HG03571 (cell line): ENCODE data around the gene SAMD1.

Experiments
- ATAC-seq: cut with Tn5 transposase; IDR thresholded peaks from one replicate; pipeline ENCODE4 v1.9.1; 2021; ENCODE audit not compliant: unreplicated experiment

The SAMD1 gene

GRCh38 chr19:14090509-14091080, at the start of gene SAMD1:
Gene SAMD1 (minus strand): TSS chr19:14090751.
- ATAC-seq: peak; percentile 48

DNA sequence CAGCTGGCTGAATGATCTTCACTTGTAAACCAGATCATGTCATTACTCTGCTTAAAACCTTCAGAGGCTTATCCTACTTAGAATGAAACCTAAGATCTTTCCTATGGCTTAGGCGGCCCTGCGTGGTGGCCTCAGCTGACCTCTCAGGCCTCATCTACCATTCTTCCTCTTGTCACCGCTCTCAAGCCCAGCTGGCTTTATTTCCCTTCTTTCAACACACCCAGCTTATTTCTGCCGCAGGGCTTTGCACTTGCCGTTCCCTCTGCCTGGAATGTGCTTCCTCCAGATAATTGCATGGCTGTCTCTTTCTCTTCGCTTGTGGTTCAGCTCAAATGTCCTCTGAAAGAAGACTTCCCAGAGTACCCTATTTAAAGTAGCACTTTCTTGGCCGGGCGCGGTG, 49.4 kb upstream of the SAMD1 start:
- ATAC-seq: no peak

GRCh38 chr19:14138576-14139265, 48.2 kb upstream of the SAMD1 start:
- ATAC-seq: no peak

GRCh38 chr19:14136509-14137281, 46.1 kb upstream of the SAMD1 start, which contains the start of gene ASF1B:
Gene ASF1B (minus strand): TSS chr19:14136589. CDS start chr19:14136456, 133 bp downstream.
- ATAC-seq: peak; percentile 74

DNA sequence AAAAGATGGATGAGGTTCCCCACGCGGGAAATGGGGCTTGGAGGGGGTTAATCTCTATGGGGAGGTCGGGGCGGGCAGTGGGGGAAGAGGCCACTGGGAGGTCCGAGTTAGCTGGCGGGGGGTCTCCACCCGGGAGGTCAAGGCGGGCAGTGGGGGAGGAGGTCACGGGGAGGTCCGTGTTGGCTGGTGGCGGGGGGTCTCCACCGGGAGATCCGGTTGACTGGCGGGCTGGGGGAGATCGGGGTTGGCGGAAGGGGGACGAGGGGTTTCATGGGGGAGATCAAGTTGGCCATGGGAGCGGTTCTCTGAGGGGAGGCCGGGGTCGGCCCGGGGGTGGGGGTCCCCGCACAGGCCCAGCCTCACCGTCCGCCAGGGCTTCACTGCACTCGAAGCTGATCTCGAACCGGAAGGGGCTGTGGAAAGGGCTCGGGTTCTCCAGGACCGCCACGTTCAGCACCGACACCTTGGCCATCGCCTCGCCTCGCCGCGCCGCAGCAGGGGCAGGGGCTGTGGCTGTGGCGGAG, 45.5 kb upstream of the SAMD1 start:
- ATAC-seq: peak; percentile 3

DNA sequence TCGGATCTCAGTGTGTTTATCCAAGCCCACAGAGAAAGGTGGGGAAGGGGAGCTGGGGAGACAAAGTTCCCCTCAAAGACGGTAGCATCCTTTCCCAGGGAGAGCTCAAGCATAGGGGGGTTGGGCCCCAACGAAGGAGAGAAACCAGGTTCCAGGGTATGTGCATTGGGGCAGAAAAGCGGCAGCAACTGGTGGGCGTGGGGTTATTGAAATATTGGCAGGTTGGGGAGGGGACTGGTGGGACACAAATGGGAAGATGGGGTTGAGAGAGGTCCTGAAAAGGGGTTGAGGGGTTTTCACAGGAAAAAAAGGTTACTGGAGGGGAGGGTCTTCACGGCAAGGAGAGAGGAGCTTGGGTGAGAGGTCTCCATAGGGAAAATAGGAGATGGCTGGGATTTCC, 44.8 kb upstream of the SAMD1 start:
- no peak for ATAC-seq

DNA sequence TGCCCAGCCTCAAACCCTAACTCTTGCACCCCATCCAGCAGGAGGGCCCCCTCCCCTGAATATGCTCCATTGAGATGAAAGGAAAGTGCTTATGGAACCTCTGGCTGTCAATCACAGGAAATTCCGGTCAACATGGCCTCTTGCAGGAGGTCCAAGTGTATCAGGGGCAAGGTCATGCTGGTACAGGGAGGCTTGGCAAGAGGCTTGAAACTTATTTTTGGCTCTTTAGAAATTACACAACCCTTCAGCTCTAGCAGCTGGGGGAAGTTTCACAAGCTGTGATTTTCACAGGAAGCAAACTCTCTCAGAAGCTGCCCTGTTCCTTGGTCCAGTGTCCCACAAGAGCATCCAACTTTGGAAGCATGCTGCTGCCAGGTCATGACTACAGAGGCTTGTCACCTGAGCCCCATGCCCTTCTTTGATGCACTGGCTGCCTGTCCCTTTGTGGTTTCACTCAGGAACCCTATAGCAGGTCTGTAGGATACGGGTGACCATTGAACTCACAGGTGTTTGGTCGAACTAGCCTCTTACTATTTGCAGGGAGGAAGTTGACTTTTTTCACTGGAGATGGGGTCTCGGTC, 37.5 kb upstream of the SAMD1 start:
- ATAC-seq: no peak

DNA sequence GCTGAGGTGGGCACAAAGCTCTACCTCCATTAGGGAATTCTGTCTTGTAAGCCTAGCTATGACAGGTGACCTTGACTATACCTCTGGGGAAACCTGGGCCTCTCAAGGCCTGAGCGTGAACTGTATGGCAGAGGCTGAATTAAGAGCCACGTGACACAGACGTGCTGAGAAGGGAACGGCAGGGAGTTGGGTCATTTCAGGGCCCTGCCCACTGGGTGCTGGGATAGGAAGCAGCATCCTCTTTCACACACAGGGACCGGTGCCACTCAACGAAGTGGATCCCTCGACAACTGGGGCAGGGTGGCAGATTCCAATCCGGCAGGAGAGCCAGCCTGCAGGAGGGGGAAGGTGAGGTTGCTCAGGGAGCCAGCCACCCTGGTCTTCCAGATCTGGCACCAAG, 36.6 kb upstream of the SAMD1 start:
- no peak for ATAC-seq

GRCh38 chr19:14122924-14123323, 32.4 kb upstream of the SAMD1 start:
- no peak for ATAC-seq

DNA sequence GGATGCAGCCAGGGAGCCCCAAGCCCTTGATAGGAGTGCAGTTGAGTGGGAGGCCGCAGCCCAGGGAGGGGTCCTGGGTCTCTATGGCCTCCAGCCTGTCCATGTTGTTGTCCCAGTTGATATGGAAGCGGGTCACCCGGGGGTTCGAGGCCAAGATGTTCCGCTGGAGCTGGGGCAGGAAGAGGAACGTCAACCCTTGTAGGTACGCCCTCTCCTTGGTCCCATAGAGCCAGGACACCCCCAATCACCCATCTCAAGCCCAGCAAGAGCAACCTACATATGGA, 29.9 kb upstream of the SAMD1 start:
- no peak for ATAC-seq

DNA sequence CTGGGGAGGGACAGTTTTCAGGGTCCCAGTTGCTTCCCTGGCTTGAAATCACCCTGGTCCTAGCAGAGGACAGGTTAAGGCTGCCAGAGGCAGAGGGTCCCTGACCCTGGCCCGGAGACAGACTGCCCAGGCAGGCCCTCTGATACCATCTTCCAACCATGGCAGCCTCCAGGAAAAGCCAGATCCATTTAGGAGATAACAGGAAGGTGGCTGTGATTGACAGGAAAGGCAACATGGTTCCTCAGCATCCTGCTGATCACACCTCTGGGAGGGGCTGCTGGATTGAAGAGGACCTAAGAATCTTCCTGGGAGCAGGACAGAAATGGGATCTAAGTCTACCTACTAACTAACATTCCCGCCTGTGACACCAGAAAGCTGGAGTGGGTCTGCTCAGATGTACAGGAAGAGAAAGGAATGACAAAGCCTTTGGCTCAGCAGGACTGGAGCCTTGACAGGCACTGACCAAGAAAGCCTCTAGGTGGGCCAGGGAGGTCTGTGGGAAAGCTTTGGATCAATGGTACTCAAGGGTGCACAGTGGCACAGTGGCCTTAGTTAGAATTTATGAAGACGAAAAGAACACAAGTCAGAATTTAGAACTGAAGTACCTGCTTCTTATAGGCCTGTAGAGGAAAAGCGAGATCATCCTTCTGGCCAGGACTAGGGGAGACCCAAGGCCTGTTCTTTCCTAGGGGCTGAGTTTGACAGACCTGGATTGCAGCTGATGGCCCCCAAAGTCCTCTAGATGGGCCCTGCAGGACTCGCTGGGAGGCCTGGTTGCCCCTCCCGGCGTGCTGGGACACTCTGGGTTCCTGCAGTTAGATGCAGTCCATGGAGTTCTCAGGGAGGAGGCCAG, 29.3 kb upstream of the SAMD1 start:
- ATAC-seq: no peak

DNA sequence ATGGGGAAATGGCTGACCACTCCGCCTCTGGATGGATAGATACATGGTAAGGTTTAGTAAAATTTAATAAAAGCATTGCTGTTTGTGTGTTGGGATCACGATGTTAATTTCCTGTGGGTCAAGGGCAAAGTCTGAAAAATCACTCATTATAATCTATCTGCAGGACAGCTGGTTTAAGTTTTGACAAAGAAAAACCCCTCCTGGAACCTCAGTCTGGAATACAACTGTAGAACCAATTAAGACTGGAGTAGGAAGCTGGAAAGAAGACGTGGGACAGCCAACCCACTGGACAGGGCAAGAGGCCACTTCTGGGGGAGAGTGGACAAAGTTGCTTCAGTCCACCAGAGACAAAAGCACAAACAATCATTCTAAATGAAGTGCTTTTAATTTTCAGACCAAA, 28.6 kb upstream of the SAMD1 start:
- ATAC-seq: no peak

DNA sequence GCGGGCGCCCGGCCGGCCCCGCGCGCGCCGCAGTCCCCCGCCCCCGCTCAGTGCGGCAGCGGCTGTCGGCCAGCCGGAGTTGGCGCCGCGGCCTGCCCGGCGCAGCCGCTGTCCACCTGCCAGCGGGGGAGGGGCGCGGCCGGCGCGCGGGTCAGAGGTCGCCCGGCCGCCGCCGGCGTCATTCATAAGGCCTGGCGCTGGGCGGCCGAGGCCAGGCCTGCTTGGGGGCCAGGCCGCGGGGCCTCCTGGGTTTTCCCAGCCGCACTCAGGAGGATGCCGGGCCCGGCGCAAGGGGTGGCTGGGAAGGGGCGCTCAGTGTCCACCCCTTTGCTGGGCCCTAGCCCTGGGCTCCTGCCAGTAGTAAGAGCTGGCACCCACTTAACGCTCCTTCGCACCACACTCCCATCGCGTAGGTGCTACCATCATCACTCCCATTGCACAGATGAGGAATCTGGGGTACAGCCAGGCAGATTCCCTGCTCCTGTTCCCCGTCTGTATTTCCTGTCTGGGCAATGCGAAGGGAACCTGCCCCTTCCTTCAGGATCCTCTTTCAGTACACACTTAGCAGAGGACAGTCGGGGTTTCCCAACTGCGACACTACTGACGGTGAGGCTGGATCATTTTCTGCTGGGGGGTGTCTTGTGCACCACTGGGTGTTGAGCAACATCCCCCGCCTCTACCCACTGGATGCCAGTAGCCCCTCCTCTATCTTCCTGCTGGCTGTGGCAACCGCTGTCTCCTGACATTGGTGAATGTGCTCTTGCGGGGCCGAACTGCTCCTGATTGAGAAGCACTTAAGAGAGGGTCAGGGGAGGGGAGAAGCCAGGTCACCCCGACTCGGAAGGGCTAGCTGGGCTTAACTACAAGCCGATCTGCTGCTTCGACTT, 27.9 kb upstream of the SAMD1 start:
- no peak for ATAC-seq

DNA sequence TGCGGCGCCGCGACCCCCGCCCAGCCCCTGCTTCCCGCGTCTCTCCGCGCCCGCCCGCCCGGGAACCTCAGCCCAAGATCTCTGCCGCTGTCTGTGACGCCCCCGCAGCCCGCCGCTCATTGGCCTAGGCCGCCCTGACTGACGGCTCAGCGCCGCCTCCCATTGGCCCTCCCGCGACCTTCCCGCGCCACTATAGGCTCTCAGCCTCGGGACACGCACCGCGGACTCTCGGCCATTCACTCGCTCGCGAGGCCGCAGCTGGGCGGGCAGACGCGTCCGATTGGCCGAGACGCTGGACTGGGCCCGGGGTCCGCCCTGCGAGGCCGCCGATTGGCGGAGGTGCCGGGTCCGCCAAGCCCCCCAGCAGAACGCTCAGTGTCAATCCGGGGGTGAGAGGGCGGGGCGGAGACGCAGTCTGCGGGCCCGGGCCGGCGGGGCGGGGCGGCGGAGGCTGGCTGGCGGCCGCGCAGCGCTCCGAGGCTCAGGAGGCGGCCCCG, 27.2 kb upstream of the SAMD1 start, which contains the start of gene PRKACA:
PRKACA (minus strand) TSS at position 95 of the 497 bp plus-strand sequence. CDS start 215 bp downstream, outside the sequence.
- peak; percentile 82 for ATAC-seq

- peak; percentile 3 for ATAC-seq
These were observed 26.5 kb upstream of the SAMD1 start for GRCh38 chr19:14116918-14117578.

- no peak for ATAC-seq
These were observed 26.0 kb upstream of the SAMD1 start for GRCh38 chr19:14116525-14116917.

- ATAC-seq: no peak
These were observed 25.2 kb upstream of the SAMD1 start for GRCh38 chr19:14115756-14116155.

GRCh38 chr19:14114854-14115253, 24.3 kb upstream of the SAMD1 start:
- no peak for ATAC-seq

GRCh38 chr19:14114439-14114838, 23.9 kb upstream of the SAMD1 start:
- no peak for ATAC-seq
